Stimulated activated naive CD8-positive, alpha-beta T cell treated with anti-CD3 and anti-CD28 coated beads, Interleukin-15, amount 100 ng/mL, for 72 hours (primary cell): ENCODE measurements around the gene ZBTB7C.

ENCODE experiments used
- ATAC-seq: fragments of 150-1000 bp; cut with Tn5 transposase; 2 replicates; pipeline ENCODE4 v1.10.0; 2021; ENCODE audit warnings: mild to moderate bottlenecking, moderate library complexity
- DNase-seq, 2 donors: peaks; one replicate each; pipeline ENCODE4 v3.0.0; 2021 to 2022
- H3K27ac Mint-ChIP-seq, 2 donors: one replicate each; pipeline ENCODE4 v1.8.0; 2022; ENCODE audit warnings: mild to moderate bottlenecking in 2 of 2, mixed read lengths in 2 of 2, moderate library complexity in 2 of 2
- H3K27me3 Mint-ChIP-seq: one replicate; pipeline ENCODE4 v1.8.0; 2022; ENCODE audit warnings: mixed read lengths
- H3K4me1 Mint-ChIP-seq: one replicate; pipeline ENCODE4 v1.8.0; 2022; ENCODE audit warnings: mild to moderate bottlenecking, mixed read lengths
- H3K4me3 Mint-ChIP-seq, 2 donors: one replicate each; pipeline ENCODE4 v1.8.0; 2022; ENCODE audit warnings: mild to moderate bottlenecking in 2 of 2, mixed read lengths in 2 of 2, moderate library complexity in 1 of 2
- H3K9me3 Mint-ChIP-seq, 2 donors: one replicate each; pipeline ENCODE4 v1.8.0; 2022; ENCODE audit warnings: mixed read lengths in 2 of 2

The ZBTB7C gene

DNA sequence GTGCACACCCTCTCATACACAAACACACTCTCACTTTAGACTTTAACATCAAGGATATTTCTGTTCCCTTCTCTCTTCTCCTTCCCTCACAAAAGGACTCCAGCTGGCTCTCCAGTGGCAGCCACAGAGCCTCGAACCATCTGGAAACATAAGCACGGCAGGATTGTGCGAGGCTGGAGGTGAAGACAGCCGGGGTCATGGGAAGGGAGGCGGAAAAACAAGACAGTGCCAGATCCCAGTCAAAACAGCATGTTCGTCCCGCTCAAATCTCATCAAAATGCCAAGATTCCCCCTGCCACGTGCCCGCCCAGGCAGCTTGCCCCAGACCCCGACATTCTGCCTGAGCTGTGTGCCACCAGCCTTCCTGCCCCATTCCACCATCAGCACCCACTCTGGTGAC lies 180.3 kb downstream of the ZBTB7C start:
- H3K27me3 Mint-ChIP-seq, result peaks cover 8% of the 10 kb centered on the region
- ATAC-seq, result no peak
- DNase-seq, result no peak
- no peak overlapping the region for H3K27ac Mint-ChIP-seq
- no peaks in the 10 kb centered on the region for H3K9me3 Mint-ChIP-seq
- H3K4me3 Mint-ChIP-seq, result no peak overlapping the region
- peaks cover 5% of the 10 kb centered on the region for H3K4me1 Mint-ChIP-seq

DNA sequence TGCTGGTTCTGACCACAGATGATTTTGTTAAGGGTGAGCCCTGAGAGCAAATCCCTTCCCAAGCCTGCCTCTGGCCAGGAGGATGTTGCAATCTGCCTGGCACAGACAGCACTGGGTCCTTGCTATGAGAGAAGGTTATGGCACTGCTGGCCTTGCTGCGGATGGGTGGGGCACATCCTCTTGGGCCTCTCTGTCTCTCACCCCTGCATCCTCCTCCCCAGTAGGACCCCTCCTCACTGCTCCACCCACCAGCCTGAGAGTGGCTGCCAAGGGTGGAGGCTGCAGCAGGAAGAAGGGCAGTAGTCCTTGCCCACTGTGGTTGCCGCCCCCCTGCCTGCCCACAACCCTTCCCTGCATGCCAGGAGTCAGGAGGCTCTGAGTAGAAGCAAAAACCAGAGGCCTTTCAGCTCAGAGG lies 180.9 kb downstream of the ZBTB7C start:
- no peak overlapping the region for H3K4me3 Mint-ChIP-seq
- peaks cover 8% of the 10 kb centered on the region for H3K27me3 Mint-ChIP-seq
- peaks cover 5% of the 10 kb centered on the region for H3K4me1 Mint-ChIP-seq
- DNase-seq, result no peak
- H3K27ac Mint-ChIP-seq, result no peak overlapping the region
- H3K9me3 Mint-ChIP-seq, result no peaks in the 10 kb centered on the region
- ATAC-seq, result no peak

DNA sequence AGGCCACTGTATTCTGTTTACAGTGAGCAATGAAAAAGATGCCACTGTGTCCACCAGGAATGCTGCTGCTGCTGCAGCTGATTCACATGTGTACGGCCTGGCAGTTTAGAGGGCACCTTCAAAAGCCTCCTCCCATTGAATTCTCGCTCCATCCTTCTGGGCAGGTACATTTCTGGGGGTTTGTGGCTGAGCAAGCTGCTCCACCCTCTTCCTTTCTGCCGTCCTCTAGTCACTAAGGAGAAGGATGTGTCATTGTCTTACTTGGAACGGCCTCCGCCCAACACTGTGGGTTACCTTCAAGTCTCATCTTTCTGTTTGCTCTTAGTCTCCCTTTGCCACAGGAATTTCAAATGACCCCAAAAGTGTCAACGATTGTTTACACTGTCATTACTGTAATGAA lies 182.0 kb downstream of the ZBTB7C start:
- DNase-seq (no peak), ATAC-seq (peak; percentile 39)
- Mint-ChIP-seq H3K27ac (no peak overlapping the region), H3K9me3 (no peaks in the 10 kb centered on the region), H3K27me3 (peaks cover 8% of the 10 kb centered on the region), H3K4me3 (no peak overlapping the region), H3K4me1 (peaks cover 5% of the 10 kb centered on the region)

DNA sequence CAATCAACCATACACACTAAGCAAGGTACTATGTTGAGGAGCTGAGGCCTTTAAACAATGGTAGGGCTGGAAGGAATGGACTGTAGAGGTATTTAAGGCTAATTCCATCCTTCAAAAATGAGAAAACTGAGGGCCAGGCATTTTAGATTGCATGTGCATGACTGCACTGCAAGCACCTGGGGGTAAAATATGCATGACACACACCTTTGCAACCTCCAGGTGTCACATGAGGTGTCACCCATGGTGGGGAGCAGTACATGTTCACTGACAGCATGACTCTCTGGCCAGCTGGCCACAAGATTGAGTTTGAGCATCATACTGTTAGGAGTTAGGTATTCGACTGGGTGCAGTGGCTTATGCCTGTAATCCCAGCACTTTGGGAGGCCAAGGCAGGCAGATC lies 182.8 kb downstream of the ZBTB7C start:
- no peaks in the 10 kb centered on the region for H3K9me3 Mint-ChIP-seq
- H3K27ac Mint-ChIP-seq, result no peak overlapping the region
- ATAC-seq, result no peak
- peaks cover 5% of the 10 kb centered on the region for H3K4me1 Mint-ChIP-seq
- DNase-seq, result no peak
- H3K4me3 Mint-ChIP-seq, result no peak overlapping the region
- H3K27me3 Mint-ChIP-seq, result peaks cover 8% of the 10 kb centered on the region

DNA sequence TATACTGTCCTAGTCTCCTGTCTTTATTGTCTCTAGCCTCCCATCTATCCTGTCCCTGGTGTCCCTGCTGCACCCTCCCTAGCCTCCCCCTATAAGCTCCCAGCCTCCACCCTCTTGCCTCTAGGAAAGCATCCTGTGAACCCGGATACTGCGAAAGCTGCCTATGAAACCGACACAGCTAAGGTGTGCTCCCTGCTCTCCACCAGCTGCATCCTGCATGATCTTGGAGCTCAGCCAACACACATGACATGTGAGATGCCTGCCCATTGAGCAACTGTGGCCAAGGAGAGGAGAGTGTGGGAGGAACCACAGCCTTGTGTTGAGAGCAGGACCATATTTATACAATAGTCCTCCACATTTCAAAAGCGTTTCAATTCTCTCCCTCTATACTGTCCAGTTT lies 187.1 kb downstream of the ZBTB7C start:
- no peak overlapping the region for H3K4me3 Mint-ChIP-seq
- DNase-seq (no peak), ATAC-seq (peak; percentile 51)

DNA sequence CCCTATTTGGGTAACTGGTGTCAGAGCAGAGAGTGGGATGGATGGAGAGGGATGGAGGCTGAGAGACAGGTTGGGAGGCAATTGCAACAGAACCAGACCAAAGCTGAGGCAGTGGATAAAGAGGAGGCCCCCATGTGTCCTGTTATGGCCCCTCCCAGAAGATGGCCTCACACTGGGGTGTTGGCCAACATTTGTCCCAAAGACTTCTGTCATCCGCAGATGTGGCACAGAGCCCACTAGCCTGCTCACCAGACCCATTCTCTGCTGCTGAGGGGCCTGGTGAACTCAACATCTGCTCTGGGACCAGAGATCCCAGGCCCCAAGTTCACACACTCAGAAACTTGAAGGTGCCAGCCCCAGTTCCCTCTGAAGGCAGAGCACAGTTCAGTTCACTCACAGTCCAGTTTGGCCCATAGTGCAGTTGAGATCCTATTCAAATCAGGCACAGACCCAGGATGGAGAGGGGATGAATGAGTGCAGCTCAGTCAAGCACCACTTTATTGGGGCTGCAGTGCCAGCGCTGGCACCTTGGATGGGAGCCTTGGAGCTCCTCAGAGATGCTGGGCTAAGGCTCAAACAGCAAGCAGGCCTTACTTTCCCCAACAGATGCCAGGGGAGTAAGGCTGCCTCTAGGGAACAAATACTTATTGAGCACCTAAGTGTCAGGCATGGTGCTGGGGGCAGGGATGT lies 189.2 kb downstream of the ZBTB7C start:
- no peaks in the 10 kb centered on the region for H3K27me3 Mint-ChIP-seq
- no peaks in the 10 kb centered on the region for H3K4me1 Mint-ChIP-seq
- no peaks in the 10 kb centered on the region for H3K9me3 Mint-ChIP-seq
- H3K4me3 Mint-ChIP-seq, result no peak overlapping the region
- ATAC-seq (no peak), DNase-seq (no peak)
- H3K27ac Mint-ChIP-seq, result no peak overlapping the region

More for the DNA sequence above, 187.1 kb downstream of the ZBTB7C start:
- no peaks in the 10 kb centered on the region for H3K27me3 Mint-ChIP-seq
- no peak overlapping the region for H3K27ac Mint-ChIP-seq
- no peaks in the 10 kb centered on the region for H3K9me3 Mint-ChIP-seq
- H3K4me1 Mint-ChIP-seq, result no peaks in the 10 kb centered on the region

DNA sequence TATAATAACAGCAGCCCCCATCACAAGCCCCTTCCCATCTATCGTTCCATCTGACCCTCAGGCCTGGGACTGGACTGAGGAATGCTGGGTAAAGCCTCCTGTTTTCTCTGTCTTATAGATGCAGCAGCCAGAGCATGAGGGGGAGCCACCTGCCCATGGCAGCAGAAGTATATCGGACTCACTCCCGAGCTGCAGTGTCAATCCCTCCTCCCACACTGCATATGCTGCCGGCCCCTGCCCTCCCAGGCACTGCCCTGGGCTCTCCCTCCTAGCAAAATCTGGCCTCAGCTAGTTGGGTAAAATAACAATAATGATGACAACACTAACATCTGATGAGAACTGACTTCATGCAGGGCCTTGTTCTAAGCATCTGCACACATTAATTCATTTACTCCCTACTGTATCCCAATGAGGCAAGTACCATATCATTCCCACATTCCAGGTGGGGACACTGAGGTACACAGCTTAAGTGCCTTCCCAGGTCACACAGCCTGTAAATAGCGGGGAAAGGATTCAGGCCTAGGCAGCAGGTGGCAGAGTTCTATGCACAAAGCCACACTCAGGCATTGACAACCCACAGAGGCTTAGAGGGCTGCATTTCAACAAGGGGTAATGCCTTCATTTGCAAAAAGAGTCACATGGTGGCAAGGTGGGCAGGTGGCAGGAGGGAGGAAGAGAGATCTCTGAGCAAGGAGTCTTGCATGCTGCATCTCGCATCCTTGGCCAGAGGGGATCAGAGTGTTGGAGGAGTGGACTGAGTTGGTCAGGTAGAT lies 190.0 kb downstream of the ZBTB7C start:
- no peak overlapping the region for H3K4me3 Mint-ChIP-seq
- no peaks in the 10 kb centered on the region for H3K4me1 Mint-ChIP-seq
- no peak overlapping the region for H3K27ac Mint-ChIP-seq
- DNase-seq (no peak), ATAC-seq (no peak)
- peaks cover under 1% of the 10 kb centered on the region for H3K27me3 Mint-ChIP-seq
- H3K9me3 Mint-ChIP-seq, result no peaks in the 10 kb centered on the region

DNA sequence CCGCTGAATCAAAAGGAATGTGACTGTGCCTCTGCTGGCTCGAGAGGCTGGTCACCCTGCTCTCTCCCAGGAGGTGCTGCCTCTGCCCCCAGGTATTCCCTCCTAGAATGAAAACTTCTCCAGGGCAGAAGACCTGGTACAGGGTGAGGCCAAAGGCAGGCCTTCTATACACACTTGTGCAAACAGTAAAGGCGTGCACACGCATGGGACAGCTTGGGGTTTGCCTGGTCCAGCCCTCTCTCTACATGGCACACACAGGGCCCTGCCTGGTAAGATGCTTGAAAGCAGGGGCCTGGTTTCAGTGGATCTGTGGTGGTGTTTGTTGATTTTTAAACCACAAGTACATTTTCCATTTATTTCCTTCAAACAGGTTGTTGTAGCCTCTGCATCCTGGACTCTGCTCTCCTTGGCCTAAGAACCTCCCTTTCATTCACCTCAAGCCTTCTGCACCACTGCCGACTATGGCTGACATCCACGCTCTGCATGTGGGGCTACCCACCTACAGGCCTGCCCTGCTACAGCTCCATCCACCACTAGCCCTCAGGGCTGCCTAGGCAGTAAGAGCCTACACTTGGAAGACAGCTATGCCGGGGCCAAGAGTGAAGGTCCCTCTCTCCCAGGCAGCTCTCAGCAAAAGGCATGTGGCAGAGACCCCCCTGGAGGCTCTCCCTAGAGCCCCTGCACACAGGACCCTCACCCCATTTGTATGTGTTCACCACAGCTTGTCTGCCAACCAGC lies 190.7 kb downstream of the ZBTB7C start:
- ATAC-seq (no peak), DNase-seq (no peak)
- H3K9me3 Mint-ChIP-seq, result no peaks in the 10 kb centered on the region
- H3K4me1 Mint-ChIP-seq, result no peaks in the 10 kb centered on the region
- no peak overlapping the region for H3K27ac Mint-ChIP-seq
- no peak overlapping the region for H3K4me3 Mint-ChIP-seq
- peaks cover 6% of the 10 kb centered on the region for H3K27me3 Mint-ChIP-seq

DNA sequence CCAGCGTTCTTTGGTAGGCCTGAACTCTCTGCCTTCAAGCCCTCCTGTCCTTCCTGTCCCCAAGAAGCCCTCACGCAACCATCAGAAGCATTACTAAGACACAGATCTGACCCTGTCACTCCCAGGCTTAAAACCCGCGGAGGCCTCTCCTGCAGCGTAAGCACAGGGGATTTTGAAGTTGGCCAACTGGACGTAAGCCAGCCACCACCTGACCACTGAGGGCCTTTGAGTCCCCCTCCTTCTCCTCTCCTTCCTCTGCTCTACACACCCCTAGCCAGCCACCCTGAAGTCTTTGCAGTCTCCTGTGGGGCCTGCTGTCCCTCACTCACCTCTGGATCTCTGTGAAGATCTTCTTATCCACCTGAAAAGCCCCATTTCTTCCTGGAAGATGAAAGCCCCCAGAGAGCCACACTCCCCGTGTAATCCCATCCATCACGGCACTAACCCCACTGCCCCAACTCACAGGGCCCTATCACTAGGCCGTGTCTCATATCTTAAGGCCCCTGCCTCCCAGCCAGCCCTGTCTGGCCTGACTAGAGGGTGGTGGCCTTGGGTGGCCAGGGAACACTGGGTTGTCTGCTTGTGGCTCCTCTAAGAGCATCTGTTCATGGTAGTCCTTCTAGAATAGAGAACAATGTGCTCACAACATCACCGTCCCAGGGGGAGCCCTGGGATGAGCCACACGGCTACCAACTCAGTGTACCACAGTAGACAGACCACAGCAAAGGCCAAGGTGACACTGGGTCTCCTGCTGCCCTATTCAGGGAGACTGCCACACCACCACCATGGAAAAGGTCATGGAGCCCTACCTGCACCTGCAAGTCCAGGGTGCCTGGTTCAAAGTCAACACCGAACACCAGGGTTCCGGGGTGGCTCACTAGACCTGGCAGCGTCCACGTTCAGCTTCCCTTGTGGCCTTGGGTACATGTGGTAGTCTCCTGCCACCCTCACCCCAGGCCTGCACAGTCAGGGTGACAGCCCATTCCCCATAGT lies 191.6 kb downstream of the ZBTB7C start:
- no peak overlapping the region for H3K4me3 Mint-ChIP-seq
- H3K27ac Mint-ChIP-seq, result no peak overlapping the region
- peaks cover 6% of the 10 kb centered on the region for H3K27me3 Mint-ChIP-seq
- ATAC-seq (peak; percentile 16), DNase-seq (no peak)
- H3K9me3 Mint-ChIP-seq, result no peaks in the 10 kb centered on the region
- no peaks in the 10 kb centered on the region for H3K4me1 Mint-ChIP-seq

DNA sequence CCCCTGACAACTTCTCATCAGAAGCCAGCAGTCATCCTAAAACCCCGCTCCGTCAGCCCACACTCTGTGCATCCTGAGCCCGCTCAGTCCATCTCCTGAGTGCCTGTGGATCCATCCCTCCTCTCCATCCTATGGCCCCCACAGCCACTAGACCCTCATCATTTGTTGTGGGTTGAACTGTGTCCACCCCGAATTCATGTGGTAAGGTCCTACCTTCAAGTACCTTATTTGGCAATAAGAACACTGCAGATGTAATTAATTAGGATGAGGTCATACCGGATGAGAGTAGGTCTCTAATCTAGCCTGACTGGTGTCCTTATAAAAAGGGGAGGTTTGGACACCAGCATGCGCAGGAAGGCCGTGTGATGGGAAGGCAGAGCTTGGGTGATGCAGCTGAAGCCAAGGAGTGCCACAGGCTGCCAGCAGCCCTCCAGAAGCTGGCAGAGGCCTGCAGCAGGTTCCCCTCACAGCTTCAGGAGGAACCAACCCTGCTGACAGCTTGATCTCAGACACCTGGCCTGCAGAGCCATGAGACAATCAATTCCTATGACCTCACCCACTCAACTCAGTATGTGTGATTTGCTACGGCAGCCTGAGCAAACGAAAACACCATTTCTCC lies 192.4 kb downstream of the ZBTB7C start:
- H3K27me3 Mint-ChIP-seq, result peaks cover 6% of the 10 kb centered on the region
- H3K27ac Mint-ChIP-seq, result no peak overlapping the region
- H3K9me3 Mint-ChIP-seq, result no peaks in the 10 kb centered on the region
- H3K4me1 Mint-ChIP-seq, result no peaks in the 10 kb centered on the region
- ATAC-seq, result no peak
- no peak for DNase-seq
- H3K4me3 Mint-ChIP-seq, result no peak overlapping the region

DNA sequence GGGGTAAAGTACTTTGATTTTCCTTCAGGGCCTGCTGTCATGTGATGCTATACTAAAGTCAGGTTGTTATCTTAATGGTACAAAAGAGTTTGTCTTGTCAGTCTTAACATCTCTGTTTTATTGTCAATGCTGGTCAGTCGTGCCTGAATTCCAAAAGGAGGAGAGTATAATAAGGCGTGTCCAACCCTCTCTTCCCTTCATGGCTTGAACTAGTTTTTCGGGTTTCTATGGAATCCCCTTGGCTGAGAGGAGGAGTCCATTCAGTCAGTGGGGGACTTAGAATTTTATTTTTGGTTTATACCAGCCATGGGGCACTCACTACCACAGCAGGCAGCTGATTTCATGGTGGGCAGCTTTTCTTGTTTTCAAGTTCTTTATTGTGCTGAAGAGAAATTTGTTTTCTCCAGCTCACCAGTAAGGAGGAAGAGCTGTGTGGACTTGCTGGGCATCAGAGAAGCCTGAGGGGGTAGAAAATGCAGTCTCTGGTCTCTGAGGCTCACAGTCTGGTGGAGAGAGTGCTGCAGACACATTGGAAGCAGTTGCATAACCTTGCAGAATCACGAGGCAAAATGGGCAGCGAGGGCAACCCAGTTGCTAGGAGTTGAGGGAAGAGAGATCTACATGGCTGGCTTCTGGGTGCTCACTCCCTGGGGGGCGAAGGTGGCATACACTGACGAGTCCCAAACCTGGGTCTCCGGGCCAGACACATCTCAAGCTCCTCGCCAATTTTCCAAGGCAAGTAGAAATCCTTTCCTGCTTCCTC lies 193.1 kb downstream of the ZBTB7C start:
- DNase-seq (no peak), ATAC-seq (no peak)
- no peaks in the 10 kb centered on the region for H3K4me1 Mint-ChIP-seq
- H3K27me3 Mint-ChIP-seq, result peaks cover 11% of the 10 kb centered on the region
- H3K4me3 Mint-ChIP-seq, result no peak overlapping the region
- peaks cover 0 to 5% of the 10 kb centered on the region in 2 donors for H3K9me3 Mint-ChIP-seq
- H3K27ac Mint-ChIP-seq, result no peak overlapping the region

DNA sequence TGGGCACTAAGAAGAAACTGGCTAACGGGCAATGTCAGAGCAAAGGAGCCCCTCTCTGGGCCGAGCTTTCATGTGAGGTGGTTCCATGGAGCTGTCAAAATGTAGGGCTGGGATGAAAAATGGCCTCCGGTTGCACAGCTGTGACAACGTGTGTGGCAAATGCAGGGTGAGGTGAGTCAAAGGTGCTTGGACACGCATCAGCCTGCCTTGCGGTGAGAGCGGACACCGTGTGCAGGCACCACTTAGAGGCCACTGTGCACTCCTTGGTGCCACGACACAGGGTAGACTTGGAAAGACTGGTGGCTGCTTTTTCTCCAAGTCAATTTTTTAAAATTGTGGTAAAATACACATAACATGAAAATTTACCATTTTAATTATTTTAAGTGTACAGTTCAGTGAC lies 195.4 kb downstream of the ZBTB7C start:
- H3K4me3 Mint-ChIP-seq, result no peak overlapping the region
- peaks cover 21% of the 10 kb centered on the region for H3K27me3 Mint-ChIP-seq
- DNase-seq, result no peak
- H3K4me1 Mint-ChIP-seq, result no peaks in the 10 kb centered on the region
- H3K9me3 Mint-ChIP-seq, result peaks cover 0 to 15% of the 10 kb centered on the region in 2 donors
- no peak for ATAC-seq
- H3K27ac Mint-ChIP-seq, result no peak overlapping the region

DNA sequence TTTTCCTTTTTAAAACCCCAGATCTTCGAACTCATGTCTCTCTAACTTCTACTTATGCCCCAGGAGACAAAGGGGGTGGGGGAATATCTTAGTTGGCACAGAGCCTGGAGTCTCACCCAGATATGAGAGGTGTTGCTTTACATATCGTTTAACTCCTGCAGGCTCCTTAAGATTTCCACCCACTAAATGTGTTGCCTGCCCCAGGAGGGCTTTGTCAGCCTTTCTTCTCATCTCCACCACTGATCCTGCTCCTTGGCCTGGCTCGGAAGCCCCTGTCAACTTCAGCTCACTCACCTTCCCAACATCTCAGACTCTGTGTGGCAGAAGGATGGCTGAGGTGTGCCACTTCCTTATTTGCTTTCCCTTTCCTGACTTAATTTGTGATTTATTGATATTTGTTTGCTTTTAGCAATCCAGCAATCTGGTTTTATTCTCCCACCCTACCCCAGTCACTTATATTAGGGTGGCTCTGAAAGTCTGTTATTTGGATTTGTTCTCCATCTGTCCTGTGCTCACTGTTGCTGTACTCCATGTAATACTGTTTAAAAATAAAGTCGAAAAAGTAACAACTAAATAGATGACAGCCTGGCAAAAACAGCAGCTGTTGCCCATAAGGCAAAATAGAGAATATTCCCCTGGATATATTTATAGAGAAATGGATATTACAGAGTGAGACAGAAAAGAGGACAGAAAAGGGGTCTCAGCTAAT lies 200.6 kb downstream of the ZBTB7C start:
- peaks cover 36% of the 10 kb centered on the region for H3K27me3 Mint-ChIP-seq
- DNase-seq (no peak), ATAC-seq (no peak)
- no peak overlapping the region for H3K27ac Mint-ChIP-seq
- no peak overlapping the region for H3K4me3 Mint-ChIP-seq
- no peaks in the 10 kb centered on the region for H3K4me1 Mint-ChIP-seq
- H3K9me3 Mint-ChIP-seq, result peaks cover 0 to 15% of the 10 kb centered on the region in 2 donors

DNA sequence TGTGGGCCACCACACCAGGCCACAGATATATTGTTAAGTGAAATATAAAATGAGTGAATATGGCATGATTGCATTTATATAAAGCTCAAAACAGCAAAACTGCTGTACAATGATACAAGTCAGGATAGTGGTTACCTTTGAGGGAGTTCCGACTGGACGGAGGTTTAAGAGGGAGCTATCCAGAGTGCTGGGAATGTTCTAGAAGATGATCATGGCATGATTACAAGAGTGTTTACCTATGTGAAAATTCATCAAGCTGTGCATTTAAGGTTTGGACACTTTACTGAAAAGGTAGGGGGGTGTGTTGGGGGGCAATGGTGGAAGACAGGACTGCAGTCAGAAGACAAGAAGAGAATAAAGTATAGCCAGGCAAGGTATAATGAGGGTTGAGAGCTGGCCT lies 201.4 kb downstream of the ZBTB7C start:
- H3K4me3 Mint-ChIP-seq, result no peak overlapping the region
- H3K27ac Mint-ChIP-seq, result no peak overlapping the region
- no peaks in the 10 kb centered on the region for H3K4me1 Mint-ChIP-seq
- DNase-seq (no peak), ATAC-seq (no peak)
- H3K27me3 Mint-ChIP-seq, result peaks cover 42% of the 10 kb centered on the region
- H3K9me3 Mint-ChIP-seq, result peaks cover 0 to 15% of the 10 kb centered on the region in 2 donors
